HEK293 (cell line): ENCODE results near the gene NPRL2.

Experiments used
- EGR2 ChIP-seq: fragments of 450-650 bp; formaldehyde crosslinking; IDR thresholded peaks from 2 replicates; pipeline ENCODE4 v1.5.1; 2016; ENCODE audit warnings: low read depth, missing biosample characterization, missing genetic modification characterization
- REST ChIP-seq: fragments of 450-650 bp; formaldehyde crosslinking; IDR thresholded peaks from 2 replicates; pipeline ENCODE4 v1.5.1; 2016; ENCODE audit warnings: missing biosample characterization, missing genetic modification characterization
- ZNF16 ChIP-seq: fragments of 450-650 bp; formaldehyde crosslinking; IDR thresholded peaks from 2 replicates; pipeline ENCODE4 v1.5.1; 2016; ENCODE audit warnings: low read depth, missing biosample characterization, missing genetic modification characterization
- ZNF335 ChIP-seq: fragments of 450-650 bp; formaldehyde crosslinking; conservative IDR thresholded peaks from 2 replicates; pipeline ENCODE4 v1.5.1; 2016; ENCODE audit warnings: missing biosample characterization, missing genetic modification characterization
- TF ChIP-seq, protein P1 (sequence below): fragments of 450-650 bp; formaldehyde crosslinking; IDR thresholded peaks from 2 replicates; pipeline ENCODE4 v1.5.1; 2016; ENCODE audit warnings: missing biosample characterization, missing genetic modification characterization
- TF ChIP-seq, protein P2 (sequence below): fragments of 450-650 bp; formaldehyde crosslinking; IDR thresholded peaks from 2 replicates; pipeline ENCODE4 v1.5.1; 2016; ENCODE audit warnings: missing biosample characterization, missing genetic modification characterization
- TF ChIP-seq, protein P3 (sequence below): fragments of 450-650 bp; formaldehyde crosslinking; IDR thresholded peaks from 2 replicates; pipeline ENCODE4 v1.5.1; 2016; ENCODE audit warnings: missing biosample characterization, missing genetic modification characterization
- TF ChIP-seq, protein P4 (sequence below): fragments of 450-650 bp; formaldehyde crosslinking; IDR thresholded peaks from 2 replicates; pipeline ENCODE4 v1.5.1; 2016; ENCODE audit warnings: missing biosample characterization, missing genetic modification characterization, borderline replicate concordance

- TF ChIP-seq ZNF335: no peak
- TF ChIP-seq, protein P1, sequence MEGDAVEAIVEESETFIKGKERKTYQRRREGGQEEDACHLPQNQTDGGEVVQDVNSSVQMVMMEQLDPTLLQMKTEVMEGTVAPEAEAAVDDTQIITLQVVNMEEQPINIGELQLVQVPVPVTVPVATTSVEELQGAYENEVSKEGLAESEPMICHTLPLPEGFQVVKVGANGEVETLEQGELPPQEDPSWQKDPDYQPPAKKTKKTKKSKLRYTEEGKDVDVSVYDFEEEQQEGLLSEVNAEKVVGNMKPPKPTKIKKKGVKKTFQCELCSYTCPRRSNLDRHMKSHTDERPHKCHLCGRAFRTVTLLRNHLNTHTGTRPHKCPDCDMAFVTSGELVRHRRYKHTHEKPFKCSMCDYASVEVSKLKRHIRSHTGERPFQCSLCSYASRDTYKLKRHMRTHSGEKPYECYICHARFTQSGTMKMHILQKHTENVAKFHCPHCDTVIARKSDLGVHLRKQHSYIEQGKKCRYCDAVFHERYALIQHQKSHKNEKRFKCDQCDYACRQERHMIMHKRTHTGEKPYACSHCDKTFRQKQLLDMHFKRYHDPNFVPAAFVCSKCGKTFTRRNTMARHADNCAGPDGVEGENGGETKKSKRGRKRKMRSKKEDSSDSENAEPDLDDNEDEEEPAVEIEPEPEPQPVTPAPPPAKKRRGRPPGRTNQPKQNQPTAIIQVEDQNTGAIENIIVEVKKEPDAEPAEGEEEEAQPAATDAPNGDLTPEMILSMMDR (tag by site-specific recombination): no peak
- TF ChIP-seq REST (tag by site-specific recombination): no peak
- TF ChIP-seq EGR2: no peak
- TF ChIP-seq, protein P2, sequence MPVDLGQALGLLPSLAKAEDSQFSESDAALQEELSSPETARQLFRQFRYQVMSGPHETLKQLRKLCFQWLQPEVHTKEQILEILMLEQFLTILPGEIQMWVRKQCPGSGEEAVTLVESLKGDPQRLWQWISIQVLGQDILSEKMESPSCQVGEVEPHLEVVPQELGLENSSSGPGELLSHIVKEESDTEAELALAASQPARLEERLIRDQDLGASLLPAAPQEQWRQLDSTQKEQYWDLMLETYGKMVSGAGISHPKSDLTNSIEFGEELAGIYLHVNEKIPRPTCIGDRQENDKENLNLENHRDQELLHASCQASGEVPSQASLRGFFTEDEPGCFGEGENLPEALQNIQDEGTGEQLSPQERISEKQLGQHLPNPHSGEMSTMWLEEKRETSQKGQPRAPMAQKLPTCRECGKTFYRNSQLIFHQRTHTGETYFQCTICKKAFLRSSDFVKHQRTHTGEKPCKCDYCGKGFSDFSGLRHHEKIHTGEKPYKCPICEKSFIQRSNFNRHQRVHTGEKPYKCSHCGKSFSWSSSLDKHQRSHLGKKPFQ: no peak
- no peak for TF ChIP-seq ZNF16 (tag by site-specific recombination)
- TF ChIP-seq, protein P3, sequence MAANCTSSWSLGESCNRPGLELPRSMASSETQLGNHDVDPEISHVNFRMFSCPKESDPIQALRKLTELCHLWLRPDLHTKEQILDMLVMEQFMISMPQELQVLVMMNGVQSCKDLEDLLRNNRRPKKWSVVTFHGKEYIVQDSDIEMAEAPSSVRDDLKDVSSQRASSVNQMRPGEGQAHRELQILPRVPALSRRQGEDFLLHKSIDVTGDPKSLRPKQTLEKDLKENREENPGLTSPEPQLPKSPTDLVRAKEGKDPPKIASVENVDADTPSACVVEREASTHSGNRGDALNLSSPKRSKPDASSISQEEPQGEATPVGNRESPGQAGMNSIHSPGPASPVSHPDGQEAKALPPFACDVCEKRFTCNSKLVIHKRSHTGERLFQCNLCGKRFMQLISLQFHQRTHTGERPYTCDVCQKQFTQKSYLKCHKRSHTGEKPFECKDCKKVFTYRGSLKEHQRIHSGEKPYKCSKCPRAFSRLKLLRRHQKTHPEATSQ: no peak
- TF ChIP-seq, protein P4, sequence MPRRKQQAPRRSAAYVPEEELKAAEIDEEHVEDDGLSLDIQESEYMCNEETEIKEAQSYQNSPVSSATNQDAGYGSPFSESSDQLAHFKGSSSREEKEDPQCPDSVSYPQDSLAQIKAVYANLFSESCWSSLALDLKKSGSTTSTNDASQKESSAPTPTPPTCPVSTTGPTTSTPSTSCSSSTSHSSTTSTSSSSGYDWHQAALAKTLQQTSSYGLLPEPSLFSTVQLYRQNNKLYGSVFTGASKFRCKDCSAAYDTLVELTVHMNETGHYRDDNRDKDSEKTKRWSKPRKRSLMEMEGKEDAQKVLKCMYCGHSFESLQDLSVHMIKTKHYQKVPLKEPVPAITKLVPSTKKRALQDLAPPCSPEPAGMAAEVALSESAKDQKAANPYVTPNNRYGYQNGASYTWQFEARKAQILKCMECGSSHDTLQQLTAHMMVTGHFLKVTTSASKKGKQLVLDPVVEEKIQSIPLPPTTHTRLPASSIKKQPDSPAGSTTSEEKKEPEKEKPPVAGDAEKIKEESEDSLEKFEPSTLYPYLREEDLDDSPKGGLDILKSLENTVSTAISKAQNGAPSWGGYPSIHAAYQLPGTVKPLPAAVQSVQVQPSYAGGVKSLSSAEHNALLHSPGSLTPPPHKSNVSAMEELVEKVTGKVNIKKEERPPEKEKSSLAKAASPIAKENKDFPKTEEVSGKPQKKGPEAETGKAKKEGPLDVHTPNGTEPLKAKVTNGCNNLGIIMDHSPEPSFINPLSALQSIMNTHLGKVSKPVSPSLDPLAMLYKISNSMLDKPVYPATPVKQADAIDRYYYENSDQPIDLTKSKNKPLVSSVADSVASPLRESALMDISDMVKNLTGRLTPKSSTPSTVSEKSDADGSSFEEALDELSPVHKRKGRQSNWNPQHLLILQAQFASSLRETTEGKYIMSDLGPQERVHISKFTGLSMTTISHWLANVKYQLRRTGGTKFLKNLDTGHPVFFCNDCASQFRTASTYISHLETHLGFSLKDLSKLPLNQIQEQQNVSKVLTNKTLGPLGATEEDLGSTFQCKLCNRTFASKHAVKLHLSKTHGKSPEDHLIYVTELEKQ (tag by site-specific recombination): no peak
Measured at GRCh38 chr3:50314342-50314741, 36.2 kb downstream of the NPRL2 start.
